Mucosa of rectum (tissue), 2 donors: ENCODE results near the gene ARRDC3.
"Not testable (repeated sequence)": the region's sequence is repeated elsewhere in the genome, so short reads cannot be mapped to it uniquely, and the experiment has no call there.

Experiments used
- H3K27ac ChIP-seq, 2 donors: one replicate each; pipeline ENCODE4 v1.7.0; 2013; ENCODE audit warnings: inconsistent platforms in 2 of 2, low read depth in 2 of 2, low read length in 2 of 2
- H3K27me3 ChIP-seq, 2 donors: one replicate each; pipeline ENCODE4 v1.7.0; 2013; ENCODE audit warnings: low read length in 2 of 2; ENCODE audit not compliant: control insufficient read depth in 2 of 2, insufficient read depth in 2 of 2
- H3K36me3 ChIP-seq, 2 donors: one replicate each; pipeline ENCODE4 v1.7.0; 2013; ENCODE audit warnings: low read length in 2 of 2; ENCODE audit not compliant: control insufficient read depth in 2 of 2, insufficient read depth in 2 of 2
- H3K4me1 ChIP-seq, 2 donors: one replicate each; pipeline ENCODE4 v1.7.0; 2013; ENCODE audit warnings: low read length in 2 of 2, mild to moderate bottlenecking in 1 of 2; ENCODE audit not compliant: control insufficient read depth in 2 of 2, insufficient read depth in 2 of 2
- H3K4me3 ChIP-seq, 2 donors: one replicate each; pipeline ENCODE4 v1.7.0; 2013; ENCODE audit warnings: low read length in 2 of 2
- H3K9ac ChIP-seq, 2 donors: one replicate each; pipeline ENCODE4 v1.7.0; 2013; ENCODE audit warnings: low read length in 2 of 2, low read depth in 1 of 2, mild to moderate bottlenecking in 1 of 2
- H3K9me3 ChIP-seq, 2 donors: one replicate each; pipeline ENCODE4 v1.7.0; 2013; ENCODE audit warnings: low read length in 2 of 2; ENCODE audit not compliant: control insufficient read depth in 2 of 2
- donor health status: healthy.
- donor health status: Normal muscosa, but diverticular disease.

Gene ARRDC3

GRCh38 chr5:91342931-91343330, 40.2 kb downstream of the ARRDC3 start:
- not testable (repeated sequence) for H3K27me3 ChIP-seq, H3K4me3 ChIP-seq, H3K9ac ChIP-seq, H3K4me1 ChIP-seq, H3K36me3 ChIP-seq, H3K27ac ChIP-seq, H3K9me3 ChIP-seq

GRCh38 chr5:91341154-91341553, 42.0 kb downstream of the ARRDC3 start:
- no peak overlapping the region for H3K4me3 ChIP-seq
- H3K9ac ChIP-seq: no peak overlapping the region
- H3K36me3 ChIP-seq: no peaks in the 10 kb centered on the region
- H3K27me3 ChIP-seq: no peaks in the 10 kb centered on the region
- H3K27ac ChIP-seq: no peak overlapping the region
- no peaks in the 10 kb centered on the region for H3K9me3 ChIP-seq
- H3K4me1 ChIP-seq: no peaks in the 10 kb centered on the region

GRCh38 chr5:91340532-91340931, 42.6 kb downstream of the ARRDC3 start:
- no peak overlapping the region for H3K4me3 ChIP-seq
- H3K36me3 ChIP-seq: no peaks in the 10 kb centered on the region
- no peaks in the 10 kb centered on the region for H3K4me1 ChIP-seq
- no peak overlapping the region for H3K27ac ChIP-seq
- no peak overlapping the region for H3K9ac ChIP-seq
- no peaks in the 10 kb centered on the region for H3K27me3 ChIP-seq
- no peaks in the 10 kb centered on the region for H3K9me3 ChIP-seq

GRCh38 chr5:91339063-91339705, 43.9 kb downstream of the ARRDC3 start:
- H3K4me3 ChIP-seq: no peak overlapping the region
- no peak overlapping the region for H3K27ac ChIP-seq
- no peak overlapping the region for H3K9ac ChIP-seq
- no peaks in the 10 kb centered on the region for H3K27me3 ChIP-seq
- no peaks in the 10 kb centered on the region for H3K4me1 ChIP-seq
- no peaks in the 10 kb centered on the region for H3K9me3 ChIP-seq
- no peaks in the 10 kb centered on the region for H3K36me3 ChIP-seq

GRCh38 chr5:91332267-91333045, 50.7 kb downstream of the ARRDC3 start:
- Histone ChIP-seq H3K27ac (no peak overlapping the region), H3K9me3 (no peaks in the 10 kb centered on the region), H3K4me3 (no peak overlapping the region), H3K27me3 (no peaks in the 10 kb centered on the region), H3K9ac (no peak overlapping the region), H3K36me3 (no peaks in the 10 kb centered on the region), H3K4me1 (no peaks in the 10 kb centered on the region)

- no peaks in the 10 kb centered on the region for H3K9me3 ChIP-seq
- H3K27ac ChIP-seq: no peak overlapping the region
- H3K4me1 ChIP-seq: no peaks in the 10 kb centered on the region
Observed at GRCh38 chr5:91331705-91332104, 51.4 kb downstream of the ARRDC3 start.

GRCh38 chr5:91329283-91329682, 53.8 kb downstream of the ARRDC3 start:
- H3K4me3 ChIP-seq: no peak overlapping the region
- no peaks in the 10 kb centered on the region for H3K9me3 ChIP-seq
- no peaks in the 10 kb centered on the region for H3K36me3 ChIP-seq
- H3K27ac ChIP-seq: no peak overlapping the region
- H3K4me1 ChIP-seq: no peaks in the 10 kb centered on the region
- H3K27me3 ChIP-seq: no peaks in the 10 kb centered on the region
- no peak overlapping the region for H3K9ac ChIP-seq

More at GRCh38 chr5:91331705-91332104, 51.4 kb downstream of the ARRDC3 start:
- no peak overlapping the region for H3K9ac ChIP-seq
- no peaks in the 10 kb centered on the region for H3K36me3 ChIP-seq
- H3K27me3 ChIP-seq: no peaks in the 10 kb centered on the region
- H3K4me3 ChIP-seq: no peak overlapping the region

GRCh38 chr5:91328743-91329142, 54.4 kb downstream of the ARRDC3 start:
- H3K27ac ChIP-seq: no peak overlapping the region
- no peaks in the 10 kb centered on the region for H3K9me3 ChIP-seq
- no peaks in the 10 kb centered on the region for H3K27me3 ChIP-seq
- no peaks in the 10 kb centered on the region for H3K4me1 ChIP-seq
- no peak overlapping the region for H3K9ac ChIP-seq
- H3K4me3 ChIP-seq: no peak overlapping the region
- H3K36me3 ChIP-seq: no peaks in the 10 kb centered on the region

- H3K27me3 ChIP-seq, H3K27ac ChIP-seq, H3K36me3 ChIP-seq, H3K4me1 ChIP-seq, H3K9ac ChIP-seq, H3K4me3 ChIP-seq, H3K9me3 ChIP-seq: not testable (repeated sequence)
Observed at GRCh38 chr5:91322981-91323380, 60.1 kb downstream of the ARRDC3 start.

- no peaks in the 10 kb centered on the region for H3K36me3 ChIP-seq
- no peaks in the 10 kb centered on the region for H3K27me3 ChIP-seq
- no peaks in the 10 kb centered on the region for H3K4me1 ChIP-seq
- H3K4me3 ChIP-seq: no peak overlapping the region
- no peaks in the 10 kb centered on the region for H3K9me3 ChIP-seq
- no peak overlapping the region for H3K27ac ChIP-seq
- no peak overlapping the region for H3K9ac ChIP-seq
Observed at GRCh38 chr5:91319667-91320066, 63.5 kb downstream of the ARRDC3 start.
